Neural cell (in vitro differentiated cells): Measurements from ENCODE around the gene TRPM8. TPM values are rescaled to one million over a fixed set of nuclear protein-coding genes. Genes with fewer than 3 reads are reported as not detected.

Experiments used
- H2AFZ ChIP-seq: fragments of 200-600, 300-800 bp; sonication (generic), shearing (Covaris generic); 2 replicates; pipeline ENCODE4 v1.6.0; 2014; ENCODE audit warnings: low read depth, mild to moderate bottlenecking, antibody characterized with exemption, low read length, moderate library complexity
- H3F3A ChIP-seq: fragments of 200-600 bp; shearing (Covaris generic); 2 replicates; pipeline ENCODE4 v1.6.1; 2016; ENCODE audit warnings: mild to moderate bottlenecking, moderate library complexity, mixed read lengths, antibody characterized with exemption, low read length; ENCODE audit not compliant: insufficient read depth, poor library complexity, severe bottlenecking
- H3K27ac ChIP-seq: fragments of 200-600, 300-800 bp; sonication (generic), shearing (Covaris generic); 2 replicates; pipeline ENCODE4 v1.5.1; 2014; ENCODE audit warnings: mild to moderate bottlenecking, low read length, moderate library complexity
- H3K27me3 ChIP-seq: fragments of 300-800, 200-600 bp; sonication (generic), shearing (Covaris generic); 2 replicates; pipeline ENCODE4 v1.6.0; 2014; ENCODE audit warnings: mild to moderate bottlenecking, low read depth, low read length, moderate library complexity; ENCODE audit not compliant: insufficient read depth
- H3K36me3 ChIP-seq: fragments of 300-800, 200-600 bp; sonication (generic), shearing (Covaris generic); 2 replicates; pipeline ENCODE4 v1.5.1; 2014; ENCODE audit warnings: mild to moderate bottlenecking, antibody characterized with exemption, low read length, moderate library complexity; ENCODE audit not compliant: insufficient read depth
- H3K4me2 ChIP-seq: fragments of 300-800, 200-600 bp; sonication (generic), shearing (Covaris generic); 2 replicates; pipeline ENCODE4 v1.6.0; 2014; ENCODE audit warnings: mild to moderate bottlenecking, low read length
- H3K4me3 ChIP-seq: fragments of 300-800, 200-600 bp; sonication (generic), shearing (Covaris generic); 2 replicates; pipeline ENCODE4 v1.5.1; 2014; ENCODE audit warnings: mild to moderate bottlenecking, low read length, moderate library complexity
- H3K79me2 ChIP-seq: fragments of 200-600 bp; shearing (Covaris generic); replicated peaks from 2 replicates; pipeline ENCODE4 v1.6.0; 2014; ENCODE audit warnings: mild to moderate bottlenecking, low read length, moderate library complexity; ENCODE audit not compliant: insufficient read depth
- H3K9ac ChIP-seq: fragments of 300-800, 200-600 bp; sonication (generic), shearing (Covaris generic); 2 replicates; pipeline ENCODE4 v1.6.1; 2016; ENCODE audit warnings: mild to moderate bottlenecking, low read length, mixed read lengths
- H3K9me2 ChIP-seq: fragments of 200-600 bp; shearing (Covaris generic); 2 replicates; pipeline ENCODE4 v1.6.1; 2016; ENCODE audit warnings: mild to moderate bottlenecking, low read length, mixed read lengths; ENCODE audit not compliant: insufficient read depth
- H3K9me3 ChIP-seq: fragments of 200-600, 300-800 bp; sonication (generic), shearing (Covaris generic); 2 replicates; pipeline ENCODE4 v1.6.1; 2016; ENCODE audit warnings: mild to moderate bottlenecking, mixed run types, low read length, moderate library complexity, mixed read lengths
- H4K20me1 ChIP-seq: fragments of 200-600 bp; shearing (Covaris generic); 2 replicates; pipeline ENCODE4 v1.6.1; 2016; ENCODE audit warnings: mild to moderate bottlenecking, mixed run types; ENCODE audit not compliant: insufficient read depth
- EP300 ChIP-seq: fragments of 450-650 bp; conservative IDR thresholded peaks from 2 replicates; pipeline ENCODE4 v1.6.1; 2014; ENCODE audit warnings: antibody characterized with exemption, mild to moderate bottlenecking, moderate library complexity; ENCODE audit not compliant: poor library complexity, severe bottlenecking
- EZH2 ChIP-seq: fragments of 200-600, 300-800 bp; shearing (Covaris generic), sonication (generic); IDR thresholded peaks from 2 replicates; pipeline ENCODE4 v1.6.1; 2014; ENCODE audit warnings: antibody characterized with exemption, low read length, borderline replicate concordance, mild to moderate bottlenecking; ENCODE audit not compliant: insufficient read depth, poor library complexity, severe bottlenecking
- MXI1 ChIP-seq: fragments of 450-650 bp; conservative IDR thresholded peaks from 2 replicates; pipeline ENCODE4 v1.6.1; 2014; ENCODE audit warnings: antibody characterized with exemption, mild to moderate bottlenecking; ENCODE audit not compliant: poor library complexity, severe bottlenecking
- POLR2AphosphoS5 ChIP-seq: IDR thresholded peaks from 2 replicates; pipeline ENCODE4 v1.6.1; 2012
- RAD21 ChIP-seq: fragments of 450-650 bp; conservative IDR thresholded peaks from 2 replicates; pipeline ENCODE4 v1.6.1; 2014; ENCODE audit warnings: antibody characterized with exemption, mild to moderate bottlenecking, moderate library complexity
- SMC3 ChIP-seq: fragments of 450-650 bp; conservative IDR thresholded peaks from 2 replicates; pipeline ENCODE4 v1.6.1; 2014; ENCODE audit warnings: antibody characterized with exemption, mild to moderate bottlenecking, moderate library complexity; ENCODE audit not compliant: poor library complexity
- TAF1 ChIP-seq: IDR thresholded peaks from 2 replicates; pipeline ENCODE4 v1.6.1; 2012; ENCODE audit warnings: low read depth
- polyA plus RNA-seq: library from polyadenylated mRNA; depleted of rRNA; stranded (reverse); fragments of >200 nt; gene quantifications from 2 replicates; pipeline ENCODE4 v1.2.3, GENCODE V29; 2014
- TF ChIP-seq, protein P1 (sequence below): IDR thresholded peaks from 2 replicates; pipeline ENCODE4 v1.6.1; 2012; ENCODE audit warnings: borderline replicate concordance
- TF ChIP-seq, protein P2 (sequence below): fragments of 450-650 bp; IDR thresholded peaks from 2 replicates; pipeline ENCODE4 v1.5.1; 2014; ENCODE audit warnings: antibody characterized with exemption, mild to moderate bottlenecking, moderate library complexity; ENCODE audit not compliant: poor library complexity, severe bottlenecking

The TRPM8 gene
- polyA plus RNA-seq, 1 donor from 2014 or later: not detected

DNA sequence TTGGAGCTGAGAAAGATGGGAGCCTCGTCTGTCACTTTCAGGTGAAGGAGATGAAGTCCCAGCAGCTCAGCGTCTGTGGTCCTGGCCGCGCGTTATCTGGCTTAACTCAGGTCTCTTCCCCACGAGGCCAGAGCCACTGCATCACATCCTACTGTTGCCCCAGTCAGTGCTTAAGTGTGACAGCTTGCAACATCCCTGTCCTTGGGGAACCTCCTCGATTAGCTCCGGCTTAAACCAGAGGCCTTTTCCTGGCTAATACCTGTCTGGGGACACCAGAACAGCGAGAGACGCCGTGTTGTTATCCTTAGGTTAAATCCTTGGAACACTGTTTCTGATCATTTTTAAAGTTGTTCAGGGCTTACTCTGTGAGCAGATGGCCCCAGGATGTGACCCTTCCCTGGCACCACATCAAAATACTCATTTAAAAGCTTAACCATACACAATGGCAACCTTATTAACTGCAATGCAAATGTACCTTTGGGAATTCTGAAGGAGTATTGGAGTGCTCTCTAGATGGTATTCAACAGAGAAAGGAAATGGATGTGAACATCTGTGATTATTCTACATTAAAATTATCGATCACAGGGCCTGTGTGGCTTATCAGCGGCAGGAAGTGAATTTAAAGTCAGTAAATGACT, 72.2 kb downstream of the TRPM8 start:
- Histone ChIP-seq H3K27me3 (no peaks in the 10 kb centered on the region), H2AFZ (no peak overlapping the region), H3K9ac (no peak overlapping the region), H3K4me2 (no peak overlapping the region), H3K27ac (no peak overlapping the region), H3K36me3 (no peaks in the 10 kb centered on the region), H3K79me2 (no peaks in the 10 kb centered on the region), H4K20me1 (no peaks in the 10 kb centered on the region), H3K9me2 (no peaks in the 10 kb centered on the region), H3K9me3 (no peaks in the 10 kb centered on the region), H3K4me3 (no peak overlapping the region), H3F3A (no peaks in the 10 kb centered on the region)
- TF ChIP-seq RAD21 (no peak), TAF1 (no peak), SMC3 (no peak), EZH2 (no peak), EP300 (no peak), MXI1 (no peak), POLR2AphosphoS5 (no peak)
- TF ChIP-seq, protein P1, sequence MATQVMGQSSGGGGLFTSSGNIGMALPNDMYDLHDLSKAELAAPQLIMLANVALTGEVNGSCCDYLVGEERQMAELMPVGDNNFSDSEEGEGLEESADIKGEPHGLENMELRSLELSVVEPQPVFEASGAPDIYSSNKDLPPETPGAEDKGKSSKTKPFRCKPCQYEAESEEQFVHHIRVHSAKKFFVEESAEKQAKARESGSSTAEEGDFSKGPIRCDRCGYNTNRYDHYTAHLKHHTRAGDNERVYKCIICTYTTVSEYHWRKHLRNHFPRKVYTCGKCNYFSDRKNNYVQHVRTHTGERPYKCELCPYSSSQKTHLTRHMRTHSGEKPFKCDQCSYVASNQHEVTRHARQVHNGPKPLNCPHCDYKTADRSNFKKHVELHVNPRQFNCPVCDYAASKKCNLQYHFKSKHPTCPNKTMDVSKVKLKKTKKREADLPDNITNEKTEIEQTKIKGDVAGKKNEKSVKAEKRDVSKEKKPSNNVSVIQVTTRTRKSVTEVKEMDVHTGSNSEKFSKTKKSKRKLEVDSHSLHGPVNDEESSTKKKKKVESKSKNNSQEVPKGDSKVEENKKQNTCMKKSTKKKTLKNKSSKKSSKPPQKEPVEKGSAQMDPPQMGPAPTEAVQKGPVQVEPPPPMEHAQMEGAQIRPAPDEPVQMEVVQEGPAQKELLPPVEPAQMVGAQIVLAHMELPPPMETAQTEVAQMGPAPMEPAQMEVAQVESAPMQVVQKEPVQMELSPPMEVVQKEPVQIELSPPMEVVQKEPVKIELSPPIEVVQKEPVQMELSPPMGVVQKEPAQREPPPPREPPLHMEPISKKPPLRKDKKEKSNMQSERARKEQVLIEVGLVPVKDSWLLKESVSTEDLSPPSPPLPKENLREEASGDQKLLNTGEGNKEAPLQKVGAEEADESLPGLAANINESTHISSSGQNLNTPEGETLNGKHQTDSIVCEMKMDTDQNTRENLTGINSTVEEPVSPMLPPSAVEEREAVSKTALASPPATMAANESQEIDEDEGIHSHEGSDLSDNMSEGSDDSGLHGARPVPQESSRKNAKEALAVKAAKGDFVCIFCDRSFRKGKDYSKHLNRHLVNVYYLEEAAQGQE: no peak
- TF ChIP-seq, protein P2, sequence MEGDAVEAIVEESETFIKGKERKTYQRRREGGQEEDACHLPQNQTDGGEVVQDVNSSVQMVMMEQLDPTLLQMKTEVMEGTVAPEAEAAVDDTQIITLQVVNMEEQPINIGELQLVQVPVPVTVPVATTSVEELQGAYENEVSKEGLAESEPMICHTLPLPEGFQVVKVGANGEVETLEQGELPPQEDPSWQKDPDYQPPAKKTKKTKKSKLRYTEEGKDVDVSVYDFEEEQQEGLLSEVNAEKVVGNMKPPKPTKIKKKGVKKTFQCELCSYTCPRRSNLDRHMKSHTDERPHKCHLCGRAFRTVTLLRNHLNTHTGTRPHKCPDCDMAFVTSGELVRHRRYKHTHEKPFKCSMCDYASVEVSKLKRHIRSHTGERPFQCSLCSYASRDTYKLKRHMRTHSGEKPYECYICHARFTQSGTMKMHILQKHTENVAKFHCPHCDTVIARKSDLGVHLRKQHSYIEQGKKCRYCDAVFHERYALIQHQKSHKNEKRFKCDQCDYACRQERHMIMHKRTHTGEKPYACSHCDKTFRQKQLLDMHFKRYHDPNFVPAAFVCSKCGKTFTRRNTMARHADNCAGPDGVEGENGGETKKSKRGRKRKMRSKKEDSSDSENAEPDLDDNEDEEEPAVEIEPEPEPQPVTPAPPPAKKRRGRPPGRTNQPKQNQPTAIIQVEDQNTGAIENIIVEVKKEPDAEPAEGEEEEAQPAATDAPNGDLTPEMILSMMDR: no peak

DNA sequence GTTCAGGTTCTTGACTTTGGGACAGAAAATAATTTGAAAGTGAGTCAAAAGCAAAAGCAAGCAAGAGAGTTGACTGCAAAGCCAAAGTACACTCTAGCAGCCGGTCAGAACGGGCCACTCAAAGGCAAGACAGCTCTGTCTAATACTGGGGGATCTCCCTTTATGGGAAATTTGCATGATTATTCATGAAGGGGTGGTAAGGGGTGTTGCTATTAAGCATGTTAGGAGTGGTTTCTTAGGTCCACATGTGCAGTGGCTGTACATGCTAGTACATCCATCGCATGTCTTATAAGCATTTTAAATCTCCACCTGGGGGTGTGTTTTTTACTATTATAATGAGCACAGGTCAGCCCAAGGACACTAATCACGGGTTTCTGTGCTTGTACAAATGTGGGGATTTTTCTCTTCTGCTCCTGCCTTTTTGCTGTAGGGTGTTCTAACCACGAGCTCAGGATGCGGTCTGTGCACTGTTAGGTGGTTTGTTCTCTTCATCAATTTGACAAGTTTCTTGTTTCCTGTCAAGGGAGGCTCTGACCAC, 73.2 kb downstream of the TRPM8 start:
- no peak overlapping the region for H3K4me3 ChIP-seq
- H3K79me2 ChIP-seq: no peaks in the 10 kb centered on the region
- H3F3A ChIP-seq: no peaks in the 10 kb centered on the region
- H3K9me2 ChIP-seq: no peaks in the 10 kb centered on the region
- no peak overlapping the region for H3K4me2 ChIP-seq
- H3K27me3 ChIP-seq: no peaks in the 10 kb centered on the region
- H3K36me3 ChIP-seq: no peaks in the 10 kb centered on the region
- H2AFZ ChIP-seq: no peak overlapping the region
- no peak overlapping the region for H3K9ac ChIP-seq
- no peaks in the 10 kb centered on the region for H3K9me3 ChIP-seq
- TF ChIP-seq EZH2 (no peak), TAF1 (no peak), RAD21 (no peak), SMC3 (no peak), MXI1 (no peak), EP300 (no peak), POLR2AphosphoS5 (no peak)
- TF ChIP-seq, protein P2: no peak
- TF ChIP-seq, protein P1: no peak
- H3K27ac ChIP-seq: no peak overlapping the region
- H4K20me1 ChIP-seq: no peaks in the 10 kb centered on the region
